Fibroblast of skin of abdomen (primary cell): ENCODE measurements around the gene HYDIN. TPM values are rescaled to one million over a fixed set of nuclear protein-coding genes. Genes with fewer than 3 reads are reported as not detected.
A peak's percentile ranks its signal among the peaks of the same experiment; 100 is the strongest.

Experiments used
- DNase-seq: peaks from one replicate; pipeline ENCODE4 v3.0.0-alpha.2; 2013
- polyA plus RNA-seq, 2 experiments: library from polyadenylated mRNA; unstranded; fragments of 120-200 nt; gene quantifications; one replicate each; pipeline ENCODE4 v1.2.1, GENCODE V29; 2013; ENCODE audit not compliant: insufficient read length in 2 of 2

Gene HYDIN
- polyA plus RNA-seq (2013, experiment 1 of 2; ENCODE audit: insufficient read length): 0.94 TPM
- 0.84 TPM for polyA plus RNA-seq (2013, experiment 2 of 2; ENCODE audit: insufficient read length)

- peak; percentile 61 for DNase-seq
Measured at GRCh38 chr16:71230122-71230845, at the start of gene HYDIN. Gene HYDIN (minus strand): TSS chr16:71230722. CDS start chr16:71186895, 43,827 bp downstream.

- no peak for DNase-seq
Measured at GRCh38 chr16:71276589-71277334, 46.2 kb upstream of the HYDIN start.

- no peak for DNase-seq
Measured at GRCh38 chr16:71273384-71273783, 42.9 kb upstream of the HYDIN start.

GRCh38 chr16:71264299-71264698, 33.8 kb upstream of the HYDIN start:
- no peak for DNase-seq

- DNase-seq: no peak
Measured at GRCh38 chr16:71263582-71263981, 33.1 kb upstream of the HYDIN start.

- no peak for DNase-seq
Measured at GRCh38 chr16:71262391-71262790, 31.9 kb upstream of the HYDIN start.

DNA sequence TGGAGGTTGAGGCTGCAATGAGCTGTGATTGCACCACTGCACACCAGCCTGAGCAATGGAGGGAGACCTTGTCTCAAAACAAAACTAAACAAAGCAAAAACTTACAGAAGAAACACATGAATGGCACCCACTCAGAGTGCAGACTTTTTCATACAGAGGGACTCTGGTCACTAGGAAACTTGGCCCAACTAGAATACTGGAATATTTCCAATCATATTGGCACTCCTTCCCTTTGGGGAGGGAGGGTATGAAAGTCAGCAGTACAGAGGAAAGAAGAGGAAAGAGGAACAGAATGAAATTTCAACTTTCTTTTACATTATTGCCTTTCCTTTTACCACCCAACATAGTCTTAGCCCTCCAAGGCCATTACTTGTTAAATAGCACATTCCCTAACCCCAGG, 30.5 kb upstream of the HYDIN start:
- DNase-seq: no peak

DNA sequence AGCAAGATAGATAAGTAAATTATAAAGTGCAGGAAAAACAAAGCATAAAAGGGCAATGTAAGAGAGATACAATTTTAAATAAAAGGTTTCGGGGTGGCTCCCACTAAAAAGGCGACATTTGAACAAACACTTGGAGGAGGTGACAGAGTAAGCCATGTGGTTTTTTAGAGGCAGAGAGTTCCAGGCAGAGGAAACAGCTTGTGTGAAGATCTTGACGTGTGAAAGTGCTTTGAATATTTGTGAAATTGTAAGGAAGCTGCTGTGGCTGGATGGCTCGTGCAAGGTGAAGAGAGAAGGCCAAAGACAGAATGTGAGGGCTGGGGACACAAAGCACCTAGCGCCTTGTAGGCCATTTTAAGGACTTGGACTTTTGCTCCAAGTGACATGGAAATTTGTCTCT, 28.6 kb upstream of the HYDIN start:
- DNase-seq: no peak

DNA sequence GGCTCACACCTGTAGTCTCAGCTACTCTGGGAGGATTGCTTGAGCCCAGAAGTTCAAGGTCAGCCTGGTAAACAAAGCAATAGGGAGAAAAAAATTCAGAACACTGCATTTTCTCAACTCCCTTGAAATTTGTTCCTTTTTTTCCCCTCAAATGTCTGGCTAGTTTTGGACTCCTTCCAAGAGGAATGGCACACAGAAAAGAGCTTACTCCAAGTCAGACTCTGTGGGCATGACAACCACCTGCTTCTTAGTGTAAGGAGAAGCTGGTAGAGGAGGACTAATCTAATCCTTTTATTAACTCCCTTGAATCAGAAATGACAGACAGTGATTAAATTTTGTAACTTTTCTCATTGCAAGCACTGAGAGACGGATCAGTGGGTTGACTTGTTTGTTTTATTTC, 27.9 kb upstream of the HYDIN start:
- no peak for DNase-seq

- no peak for DNase-seq
Measured at GRCh38 chr16:71257768-71258167, 27.2 kb upstream of the HYDIN start.

DNA sequence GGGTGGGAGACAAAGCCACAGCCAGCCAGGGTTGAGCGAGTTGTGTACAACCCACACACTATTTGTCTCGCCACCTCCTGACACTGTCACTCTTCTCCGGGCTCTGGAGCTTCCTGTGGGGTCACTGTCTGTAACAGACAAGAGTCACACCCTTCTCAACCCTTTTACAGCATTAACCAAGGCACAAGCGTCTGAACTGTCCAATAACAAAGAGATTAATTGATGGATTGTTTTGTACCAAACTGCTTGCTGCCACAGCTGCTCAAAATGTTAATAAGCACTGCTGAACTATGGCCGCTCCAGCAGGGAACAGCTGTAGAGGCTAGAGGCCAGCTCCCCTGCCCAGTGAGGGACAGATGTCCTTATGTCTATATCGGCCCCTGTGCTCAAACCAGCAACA, 25.2 kb upstream of the HYDIN start:
- no peak for DNase-seq

- DNase-seq: no peak
Measured at GRCh38 chr16:71254832-71255525, 24.5 kb upstream of the HYDIN start.

DNA sequence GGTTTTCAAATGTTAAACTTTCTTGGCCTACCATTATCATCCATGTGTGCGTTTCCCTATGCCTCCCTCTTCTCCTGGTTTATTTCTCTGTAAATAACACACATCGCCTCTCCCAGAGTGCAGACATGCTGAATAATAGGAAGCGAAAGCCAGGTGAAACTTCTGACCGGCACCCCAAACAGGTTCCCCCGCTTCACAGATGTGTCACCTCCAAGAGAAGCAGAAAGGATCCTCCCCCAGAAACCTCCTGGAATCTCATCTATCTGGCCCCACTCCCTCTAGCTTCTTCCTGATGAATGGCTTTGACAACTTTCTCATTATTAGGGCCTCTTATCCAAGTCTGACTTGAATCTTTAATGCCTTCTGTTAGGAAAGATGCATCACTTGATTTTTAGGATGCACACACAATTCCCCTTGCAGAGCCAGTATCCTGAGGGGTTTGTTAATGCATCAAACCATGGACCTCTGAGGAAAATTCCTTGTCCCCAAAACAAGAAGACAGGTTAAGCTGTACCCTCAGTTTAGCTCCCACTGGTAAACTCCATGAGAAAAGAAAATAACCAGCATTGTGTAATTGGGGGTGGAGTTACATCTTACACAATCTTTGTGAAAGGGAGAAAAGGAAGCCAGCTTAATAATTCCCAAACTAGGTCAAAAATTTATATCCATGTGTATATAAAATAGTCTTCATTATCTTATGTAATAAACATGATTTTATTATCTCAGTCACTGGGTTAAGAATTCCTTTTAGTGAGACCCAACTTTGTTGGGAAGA, 20.1 kb upstream of the HYDIN start:
- no peak for DNase-seq

GRCh38 chr16:71249399-71249798, 18.9 kb upstream of the HYDIN start:
- no peak for DNase-seq

DNA sequence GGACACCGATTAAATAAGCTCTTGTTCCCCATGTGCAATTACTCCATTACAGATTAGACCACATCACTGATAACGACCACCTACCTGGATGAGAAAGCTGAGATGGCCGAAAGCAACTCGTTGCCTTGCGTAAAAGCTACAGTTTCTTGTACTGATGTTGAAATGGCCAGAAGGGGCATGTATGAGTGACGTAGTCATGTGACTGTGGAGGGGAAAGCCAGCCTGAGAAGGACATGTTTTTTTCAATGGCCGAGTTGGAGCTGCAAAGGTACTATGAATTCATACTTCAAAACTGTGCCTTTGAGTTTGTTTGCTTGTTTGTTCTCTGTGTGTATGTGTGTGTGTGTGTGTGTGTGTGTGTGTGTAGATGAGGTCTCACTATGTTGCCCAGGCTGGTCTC, 17.0 kb upstream of the HYDIN start:
- DNase-seq: no peak

DNA sequence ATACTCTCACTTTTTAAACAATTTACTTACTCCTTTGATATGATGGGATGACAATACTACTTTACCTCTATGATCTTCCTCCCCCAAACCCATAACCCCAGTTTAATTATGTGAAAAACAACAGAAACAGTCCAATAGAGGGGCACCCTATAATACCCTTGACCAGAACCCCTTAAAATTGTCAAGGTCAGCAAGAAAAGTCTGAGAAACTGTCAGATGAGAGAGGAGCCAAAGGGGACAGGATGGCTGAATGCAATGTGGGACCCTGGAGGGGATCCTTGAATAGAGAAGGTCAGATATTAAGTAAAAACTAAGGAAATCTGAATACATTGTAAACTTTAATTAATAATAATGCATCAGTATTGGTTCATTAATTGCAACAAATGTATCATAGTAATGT, 15.8 kb upstream of the HYDIN start:
- DNase-seq: no peak

GRCh38 chr16:71244521-71244920, 14.0 kb upstream of the HYDIN start:
- DNase-seq: no peak

DNA sequence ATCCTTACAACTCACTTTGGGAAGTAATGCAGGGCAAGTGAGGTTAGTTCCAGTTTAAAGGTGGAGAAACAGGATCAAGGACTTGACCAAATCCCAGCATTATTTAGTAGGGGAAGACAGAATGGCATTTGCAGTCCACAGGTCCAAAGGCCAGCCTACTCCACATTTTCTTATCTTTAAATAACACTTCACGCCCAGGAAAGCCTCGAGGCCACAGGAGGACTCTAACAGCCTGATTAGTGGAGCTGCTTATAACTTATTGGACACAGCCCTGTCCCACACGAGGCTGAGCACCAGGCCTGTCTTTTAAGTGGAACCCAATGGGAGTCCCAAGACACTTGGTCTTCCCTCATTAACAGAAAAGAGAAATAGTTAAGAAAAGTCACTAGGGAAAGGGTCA, 12.1 kb upstream of the HYDIN start:
- no peak for DNase-seq

GRCh38 chr16:71242036-71242435, 11.5 kb upstream of the HYDIN start:
- no peak for DNase-seq

DNA sequence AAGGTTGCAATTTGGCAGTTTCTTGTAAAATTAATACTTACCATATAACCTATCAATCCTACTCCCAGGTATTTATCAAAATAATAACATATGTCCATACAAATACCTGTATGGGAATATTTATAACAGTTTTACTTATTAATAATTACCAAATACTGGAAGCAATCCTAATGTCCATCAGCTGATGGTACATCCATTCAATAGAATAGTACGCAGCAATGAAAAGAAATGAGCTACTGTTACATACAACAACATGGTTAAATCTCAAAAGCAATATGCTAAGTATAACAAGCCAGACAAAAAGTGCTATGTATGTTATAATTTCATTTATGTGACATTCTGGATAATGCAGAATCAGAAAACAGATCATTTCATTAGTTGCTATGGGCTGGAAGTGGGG, 1.2 kb downstream of the HYDIN start:
- DNase-seq: no peak

GRCh38 chr16:71226229-71227141, 4.0 kb downstream of the HYDIN start:
- no peak for DNase-seq

DNA sequence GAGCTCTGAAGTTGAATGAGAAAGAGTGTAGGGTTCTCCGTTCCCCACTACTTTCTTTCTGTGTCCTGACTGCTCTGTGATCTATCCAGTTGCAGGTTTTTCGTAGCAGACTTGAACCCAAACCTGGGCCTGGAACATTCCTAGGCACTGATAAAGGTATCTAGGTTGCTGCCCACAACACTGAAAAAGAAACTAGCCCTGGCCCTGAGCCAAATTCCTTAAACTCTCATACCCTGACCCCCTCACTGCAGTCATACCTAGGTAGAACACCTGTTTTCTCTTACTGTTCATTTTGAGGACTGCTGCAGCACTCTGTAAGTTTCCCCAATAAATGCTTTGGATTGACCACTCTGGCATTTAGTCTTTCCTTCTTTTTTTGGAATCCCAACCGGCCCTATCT, 5.4 kb downstream of the HYDIN start:
- DNase-seq: no peak
